ENCODE measurements around the gene STAT5B. TPM values are rescaled to one million over a fixed set of nuclear protein-coding genes. Genes with fewer than 3 reads are reported as not detected.

STAT5B gene
- total and polyA plus RNA-seq, 9 of the 15 experiments (the other 6 are each of a cell fraction or from before 2014, with no cell fraction given) = 20.8 to 176 (median 92.4) TPM

GRCh38 chr17:42266918-42267766 is 9.0 kb downstream of the STAT5B start (continued):
- TF ChIP-seq CHD7 (IDR thresholded peaks at IDR 0.05; ENCODE audit: low read depth, low read length) (no peak), MYNN (IDR thresholded peaks at IDR 0.05) (peak; percentile 79), MYNN (CRISPR knock-in tag; IDR thresholded peaks at IDR 0.05) (no peak), LCOR (CRISPR knock-in tag; IDR thresholded peaks at IDR 0.05) (no peak), MIER1 (IDR thresholded peaks at IDR 0.05; ENCODE audit: low read depth) (no peak), E4F1 (CRISPR knock-in tag; IDR thresholded peaks at IDR 0.05; ENCODE audit: borderline replicate concordance) (no peak), ZNF639 (CRISPR knock-in tag; conservative IDR thresholded peaks at IDR 0.05 in 1 of 2, IDR thresholded peaks at IDR 0.05 in 1 of 2) (peak in 1 of 2 experiments; percentile 67; a peak in 2 of 4 replicates), ZBTB34 (CRISPR knock-in tag; IDR thresholded peaks at IDR 0.05) (no peak)

Measured in K562 (cell line).